T-helper 1 cell treated with Interleukin-12 subunit alpha and Interleukin-12 subunit beta and Interleukin-4 antibody, amounts not matched to agents 30 ng/mL and 1 ng/mL, for 36 hours (primary cell): Measurements from ENCODE around the gene NELL1. TPM values are rescaled to one million over a fixed set of nuclear protein-coding genes. Genes with fewer than 3 reads are reported as not detected.

Experiments used
- total RNA-seq: library from RNA; stranded (reverse); gene quantifications from 2 replicates; pipeline ENCODE4 v1.2.3, GENCODE V29; 2022

NELL1 gene
- total RNA-seq, 1 donor from 2014 or later, result not detected

Other genes with a start within 250 kb of the NELL1 start
- gene SLC6A5, start 70.0 kb upstream of the NELL1 start, total RNA-seq, result not detected in 2 replicates